ENCODE data around the gene CFAP74. TPM values are rescaled to one million over a fixed set of nuclear protein-coding genes. Genes with fewer than 3 reads are reported as not detected.
"Not testable (repeated sequence)": the region's sequence is repeated elsewhere in the genome, so short reads cannot be mapped to it uniquely, and the experiment has no call there.

Gene CFAP74
- total RNA-seq, 1 experiment from 2014 or later = not detected

GRCh38 chr1:1937061-1937460 is 66.5 kb downstream of the CFAP74 start:
- no peak for DNase-seq
- Histone ChIP-seq H3K4me3 (ENCODE audit: low read length) (no peak overlapping the region), H3K4me2 (ENCODE audit: low read depth, low read length, poor library complexity, severe bottlenecking) (no peak overlapping the region), H3K27me3 (ENCODE audit: low read length) (no peaks in the 10 kb centered on the region), H3K27ac (ENCODE audit: low read length) (no peak overlapping the region), H3K36me3 (ENCODE audit: insufficient read depth, low read length) (no peaks in the 10 kb centered on the region), H3K9me3 (ENCODE audit: low read length) (peaks cover 5% of the 10 kb centered on the region; the same call in 1 of the 2 replicates), H4K20me1 (ENCODE audit: insufficient read depth, low read depth, low read length) (no peaks in the 10 kb centered on the region), H3K9ac (ENCODE audit: low read length) (no peak overlapping the region), H3K9me2 (replicated peaks; ENCODE audit: insufficient read depth, low read length) (no peaks in the 10 kb centered on the region), H3K4me1 (ENCODE audit: low read length) (peaks cover under 1% of the 10 kb centered on the region), H2AFZ (ENCODE audit: low read length) (no peak overlapping the region), H3K79me2 (ENCODE audit: low read length) (no peaks in the 10 kb centered on the region)

- not testable (repeated sequence) for H2AFZ ChIP-seq (ENCODE audit: low read length); H3K4me3 ChIP-seq (ENCODE audit: low read length); H3K4me2 ChIP-seq (ENCODE audit: low read depth, low read length, poor library complexity, severe bottlenecking); H3K4me1 ChIP-seq (ENCODE audit: low read length); H3K27me3 ChIP-seq (ENCODE audit: low read length); H3K9me3 ChIP-seq (ENCODE audit: low read length); H3K36me3 ChIP-seq (ENCODE audit: insufficient read depth, low read length); H3K9me2 ChIP-seq (replicated peaks; ENCODE audit: insufficient read depth, low read length); DNase-seq; H3K27ac ChIP-seq (ENCODE audit: low read length); H3K9ac ChIP-seq (ENCODE audit: low read length); H3K79me2 ChIP-seq (ENCODE audit: low read length); H4K20me1 ChIP-seq (ENCODE audit: insufficient read depth, low read depth, low read length)
These were observed 68.7 kb downstream of the CFAP74 start for GRCh38 chr1:1934848-1935247.

GRCh38 chr1:1929639-1930545 is 73.7 kb downstream of the CFAP74 start:
- no peak overlapping the region for H3K4me2 ChIP-seq (ENCODE audit: low read depth, low read length, poor library complexity, severe bottlenecking)

DNA sequence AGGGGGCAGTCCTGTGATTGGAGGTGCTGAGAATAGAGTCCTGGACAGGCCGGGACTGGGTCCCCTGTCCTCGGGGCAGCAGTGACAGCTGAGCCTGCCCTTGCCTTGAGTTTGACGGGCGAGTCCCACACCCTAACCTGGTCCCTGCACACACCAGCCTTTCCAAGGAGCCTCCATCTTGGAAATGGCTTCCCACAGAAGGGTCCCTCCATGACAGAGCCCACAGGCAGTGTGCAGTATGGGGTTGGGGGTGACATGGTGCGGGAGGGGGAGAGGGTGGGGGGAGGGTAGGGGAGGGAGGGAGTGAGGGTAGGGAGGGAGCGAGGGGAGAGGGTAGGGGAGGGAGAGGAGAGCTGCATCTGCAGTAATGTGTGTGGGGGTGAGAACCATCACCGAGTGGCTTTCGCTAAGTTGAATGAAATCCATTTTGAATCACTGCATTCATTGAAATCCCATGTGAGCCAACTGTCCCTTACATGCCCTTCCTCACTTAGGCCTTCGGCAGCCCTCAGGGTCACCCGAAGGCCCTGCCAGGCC is 74.4 kb downstream of the CFAP74 start:
- Histone ChIP-seq H3K9me2 (replicated peaks; ENCODE audit: insufficient read depth, low read length) (no peaks in the 10 kb centered on the region), H4K20me1 (ENCODE audit: insufficient read depth, low read depth, low read length) (no peaks in the 10 kb centered on the region), H3K79me2 (ENCODE audit: low read length) (no peaks in the 10 kb centered on the region), H3K27me3 (ENCODE audit: low read length) (no peaks in the 10 kb centered on the region), H3K4me3 (ENCODE audit: low read length) (no peak overlapping the region), H3K27ac (ENCODE audit: low read length) (no peak overlapping the region), H3K9me3 (ENCODE audit: low read length) (no peaks in the 10 kb centered on the region; the same call in 1 of the 2 replicates), H3K9ac (ENCODE audit: low read length) (no peak overlapping the region), H3K36me3 (ENCODE audit: insufficient read depth, low read length) (no peaks in the 10 kb centered on the region), H2AFZ (ENCODE audit: low read length) (no peak overlapping the region), H3K4me1 (ENCODE audit: low read length) (no peaks in the 10 kb centered on the region), H3K4me2 (ENCODE audit: low read depth, low read length, poor library complexity, severe bottlenecking) (no peak overlapping the region)
- DNase-seq = no peak

More at GRCh38 chr1:1929639-1930545, 73.7 kb downstream of the CFAP74 start:
- no peak overlapping the region for H3K27ac ChIP-seq (ENCODE audit: low read length)
- no peaks in the 10 kb centered on the region for H3K4me1 ChIP-seq (ENCODE audit: low read length)
- H3K9me3 ChIP-seq (ENCODE audit: low read length) = peaks cover 3% of the 10 kb centered on the region; the same call in 1 of the 2 replicates
- H3K36me3 ChIP-seq (ENCODE audit: insufficient read depth, low read length) = no peaks in the 10 kb centered on the region
- no peaks in the 10 kb centered on the region for H3K9me2 ChIP-seq (replicated peaks; ENCODE audit: insufficient read depth, low read length)
- H3K4me3 ChIP-seq (ENCODE audit: low read length) = no peak overlapping the region
- no peaks in the 10 kb centered on the region for H3K27me3 ChIP-seq (ENCODE audit: low read length)
- H3K79me2 ChIP-seq (ENCODE audit: low read length) = no peaks in the 10 kb centered on the region
- H3K9ac ChIP-seq (ENCODE audit: low read length) = no peak overlapping the region
- no peak for DNase-seq
- H4K20me1 ChIP-seq (ENCODE audit: insufficient read depth, low read depth, low read length) = no peaks in the 10 kb centered on the region
- H2AFZ ChIP-seq (ENCODE audit: low read length) = no peak overlapping the region

GRCh38 chr1:1928231-1929101 is 75.1 kb downstream of the CFAP74 start:
- no peak overlapping the region for H2AFZ ChIP-seq (ENCODE audit: low read length)
- DNase-seq = no peak

DNA sequence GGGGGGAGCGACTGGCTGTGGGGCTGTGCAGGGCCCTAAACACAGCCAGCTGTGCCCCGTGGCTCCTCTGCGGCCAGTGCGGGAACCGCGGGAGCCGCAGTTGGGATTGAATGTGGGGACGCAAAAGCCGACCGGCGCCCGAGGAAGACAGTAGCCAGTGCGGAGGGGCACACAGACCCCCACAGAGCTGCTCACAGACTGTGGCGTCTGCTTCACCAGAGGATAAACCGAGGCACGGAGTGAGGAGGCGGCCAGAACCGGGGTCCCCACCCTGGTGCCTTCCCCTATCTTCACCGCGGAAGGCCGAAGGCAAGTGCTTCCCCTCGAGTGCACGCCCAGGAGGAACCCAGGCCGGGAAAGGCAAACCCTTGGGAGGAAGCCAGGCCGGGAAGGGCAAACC is 75.8 kb downstream of the CFAP74 start:
- Histone ChIP-seq H3K9me3 (ENCODE audit: low read length) (no peaks in the 10 kb centered on the region), H2AFZ (ENCODE audit: low read length) (no peak overlapping the region), H3K9me2 (replicated peaks; ENCODE audit: insufficient read depth, low read length) (no peaks in the 10 kb centered on the region), H3K79me2 (ENCODE audit: low read length) (no peaks in the 10 kb centered on the region), H3K36me3 (ENCODE audit: insufficient read depth, low read length) (no peaks in the 10 kb centered on the region), H3K27ac (ENCODE audit: low read length) (no peak overlapping the region), H3K9ac (ENCODE audit: low read length) (no peak overlapping the region), H3K4me3 (ENCODE audit: low read length) (no peak overlapping the region), H3K27me3 (ENCODE audit: low read length) (no peaks in the 10 kb centered on the region), H3K4me1 (ENCODE audit: low read length) (no peaks in the 10 kb centered on the region), H4K20me1 (ENCODE audit: insufficient read depth, low read depth, low read length) (no peaks in the 10 kb centered on the region), H3K4me2 (ENCODE audit: low read depth, low read length, poor library complexity, severe bottlenecking) (no peak overlapping the region)
- no peak for DNase-seq

More at GRCh38 chr1:1928231-1929101, 75.1 kb downstream of the CFAP74 start:
- H3K9me2 ChIP-seq (replicated peaks; ENCODE audit: insufficient read depth, low read length) = no peaks in the 10 kb centered on the region
- no peak overlapping the region for H3K4me3 ChIP-seq (ENCODE audit: low read length)
- no peaks in the 10 kb centered on the region for H4K20me1 ChIP-seq (ENCODE audit: insufficient read depth, low read depth, low read length)
- H3K36me3 ChIP-seq (ENCODE audit: insufficient read depth, low read length) = no peaks in the 10 kb centered on the region
- H3K27ac ChIP-seq (ENCODE audit: low read length) = no peak overlapping the region
- no peaks in the 10 kb centered on the region for H3K4me1 ChIP-seq (ENCODE audit: low read length)
- no peaks in the 10 kb centered on the region for H3K9me3 ChIP-seq (ENCODE audit: low read length)
- no peaks in the 10 kb centered on the region for H3K79me2 ChIP-seq (ENCODE audit: low read length)
- H3K9ac ChIP-seq (ENCODE audit: low read length) = no peak overlapping the region
- no peaks in the 10 kb centered on the region for H3K27me3 ChIP-seq (ENCODE audit: low read length)
- H3K4me2 ChIP-seq (ENCODE audit: low read depth, low read length, poor library complexity, severe bottlenecking) = no peak overlapping the region

DNA sequence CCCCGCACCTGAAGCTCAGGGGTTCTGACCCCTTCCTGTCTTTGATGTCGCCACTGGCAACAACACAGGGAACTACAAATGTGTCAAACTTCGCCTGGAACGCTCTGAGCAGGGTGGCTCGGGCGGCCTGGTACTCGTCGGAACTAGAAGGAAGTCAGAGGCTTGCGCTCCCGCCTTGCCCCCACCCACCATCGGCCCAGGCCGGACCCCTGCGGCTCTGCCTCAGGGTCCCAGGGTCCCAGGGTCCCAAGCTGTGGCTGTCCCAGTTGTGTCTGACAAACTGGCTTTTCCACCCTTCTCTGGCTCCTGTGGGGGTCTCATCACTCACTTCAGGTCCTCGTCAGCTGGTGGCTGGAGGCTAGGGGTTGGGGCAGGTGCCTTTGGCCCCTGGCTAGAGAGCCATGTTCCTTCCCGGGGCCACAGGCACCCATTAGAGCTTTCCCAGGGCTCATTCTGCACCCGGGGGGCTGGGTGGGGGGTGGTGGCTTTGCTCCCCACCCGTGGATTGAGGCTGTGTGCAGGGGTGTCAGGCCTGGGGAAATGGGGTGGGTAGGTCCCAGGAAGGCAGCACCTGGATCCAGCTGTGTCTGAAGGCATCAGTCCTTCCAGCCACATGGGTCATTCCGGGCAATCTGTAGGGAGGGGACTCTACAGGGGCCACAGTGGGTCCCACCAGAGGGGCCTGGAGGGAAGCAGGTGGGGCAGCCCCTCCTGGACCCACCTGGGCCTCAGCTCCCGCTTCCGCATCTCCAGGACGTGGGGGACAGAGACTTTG is 76.5 kb downstream of the CFAP74 start:
- Histone ChIP-seq H3K79me2 (ENCODE audit: low read length) (no peaks in the 10 kb centered on the region), H3K4me1 (ENCODE audit: low read length) (no peaks in the 10 kb centered on the region), H3K36me3 (ENCODE audit: insufficient read depth, low read length) (no peaks in the 10 kb centered on the region), H3K27ac (ENCODE audit: low read length) (no peak overlapping the region), H4K20me1 (ENCODE audit: insufficient read depth, low read depth, low read length) (no peaks in the 10 kb centered on the region), H3K9me3 (ENCODE audit: low read length) (no peaks in the 10 kb centered on the region), H3K9me2 (replicated peaks; ENCODE audit: insufficient read depth, low read length) (no peaks in the 10 kb centered on the region), H3K4me2 (ENCODE audit: low read depth, low read length, poor library complexity, severe bottlenecking) (no peak overlapping the region), H3K27me3 (ENCODE audit: low read length) (no peaks in the 10 kb centered on the region), H2AFZ (ENCODE audit: low read length) (no peak overlapping the region), H3K9ac (ENCODE audit: low read length) (no peak overlapping the region), H3K4me3 (ENCODE audit: low read length) (no peak overlapping the region)
- DNase-seq = no peak

Measured in Karpas-422 (cell line).